IPS-15b (cell line): ENCODE data around the gene CHST6.
"Not testable (repeated sequence)": the region's sequence is repeated elsewhere in the genome, so short reads cannot be mapped to it uniquely, and the experiment has no call there.

ENCODE experiments used
- H3K27me3 ChIP-seq: one replicate; pipeline ENCODE4 v1.6.1; 2013; ENCODE audit warnings: low read length; ENCODE audit not compliant: control insufficient read depth, insufficient read depth
- H3K36me3 ChIP-seq: one replicate; pipeline ENCODE4 v1.6.1; 2013; ENCODE audit warnings: low read length; ENCODE audit not compliant: control insufficient read depth, insufficient read depth
- H3K4me1 ChIP-seq: one replicate; pipeline ENCODE4 v1.6.1; 2013; ENCODE audit warnings: mild to moderate bottlenecking, low read length; ENCODE audit not compliant: control insufficient read depth, insufficient read depth
- H3K4me3 ChIP-seq: one replicate; pipeline ENCODE4 v1.5.1; 2013; ENCODE audit warnings: low read depth, low read length
- H3K9ac ChIP-seq: one replicate; pipeline ENCODE4 v1.6.1; 2013; ENCODE audit warnings: low read depth, mild to moderate bottlenecking, low read length
- H3K9me3 ChIP-seq: one replicate; pipeline ENCODE4 v1.6.1; 2013; ENCODE audit warnings: mild to moderate bottlenecking, low read length; ENCODE audit not compliant: control insufficient read depth, insufficient read depth

CHST6 gene

GRCh38 chr16:75529056-75529905, 34.0 kb upstream of the CHST6 start:
- Histone ChIP-seq H3K4me3 (no peak overlapping the region), H3K9me3 (no peaks in the 10 kb centered on the region), H3K27me3 (no peaks in the 10 kb centered on the region), H3K4me1 (no peaks in the 10 kb centered on the region), H3K36me3 (no peaks in the 10 kb centered on the region), H3K9ac (no peak overlapping the region)

GRCh38 chr16:75527825-75528299, 32.6 kb upstream of the CHST6 start:
- Histone ChIP-seq H3K27me3 (no peaks in the 10 kb centered on the region), H3K36me3 (no peaks in the 10 kb centered on the region), H3K9ac (no peak overlapping the region), H3K9me3 (no peaks in the 10 kb centered on the region), H3K4me3 (no peak overlapping the region), H3K4me1 (no peaks in the 10 kb centered on the region)

DNA sequence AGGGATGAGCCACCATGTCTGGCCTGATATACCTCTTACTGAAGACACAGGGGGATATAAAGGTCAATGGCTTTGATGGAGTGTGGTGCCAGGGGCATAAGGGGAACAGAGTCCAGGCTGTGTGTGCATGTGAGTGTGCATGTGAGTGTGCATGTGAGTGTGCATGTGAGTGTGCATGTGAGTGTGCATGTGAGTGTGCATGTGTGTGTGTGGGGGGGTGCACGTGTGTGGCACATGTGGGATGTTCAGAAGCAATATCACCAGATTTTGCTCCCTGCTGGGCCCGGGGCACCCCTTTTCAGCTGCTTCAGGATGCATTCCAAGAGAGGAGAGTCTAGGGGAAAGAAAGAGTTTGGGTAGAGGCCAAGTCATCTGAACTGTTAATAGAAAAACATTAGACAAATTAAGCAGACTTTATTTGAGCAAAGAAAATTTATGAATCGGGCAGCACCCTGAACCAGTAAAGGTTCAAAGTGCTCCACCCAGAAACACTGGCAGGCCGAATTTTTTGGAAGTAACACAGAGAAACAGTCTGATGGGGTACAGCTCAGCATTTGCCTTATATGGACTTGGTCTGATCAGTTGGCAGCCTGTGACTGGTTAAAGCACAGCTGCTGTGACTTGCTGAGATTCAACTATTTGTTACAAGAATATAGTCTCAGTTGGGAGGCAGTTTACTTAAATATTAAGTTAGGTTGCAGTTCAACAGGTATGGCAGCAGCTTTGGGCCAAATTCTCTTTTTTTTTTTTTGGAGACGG, 31.0 kb upstream of the CHST6 start:
- Histone ChIP-seq H3K4me1 (no peaks in the 10 kb centered on the region), H3K27me3 (no peaks in the 10 kb centered on the region), H3K9ac (no peak overlapping the region), H3K36me3 (no peaks in the 10 kb centered on the region), H3K9me3 (no peaks in the 10 kb centered on the region), H3K4me3 (no peak overlapping the region)

DNA sequence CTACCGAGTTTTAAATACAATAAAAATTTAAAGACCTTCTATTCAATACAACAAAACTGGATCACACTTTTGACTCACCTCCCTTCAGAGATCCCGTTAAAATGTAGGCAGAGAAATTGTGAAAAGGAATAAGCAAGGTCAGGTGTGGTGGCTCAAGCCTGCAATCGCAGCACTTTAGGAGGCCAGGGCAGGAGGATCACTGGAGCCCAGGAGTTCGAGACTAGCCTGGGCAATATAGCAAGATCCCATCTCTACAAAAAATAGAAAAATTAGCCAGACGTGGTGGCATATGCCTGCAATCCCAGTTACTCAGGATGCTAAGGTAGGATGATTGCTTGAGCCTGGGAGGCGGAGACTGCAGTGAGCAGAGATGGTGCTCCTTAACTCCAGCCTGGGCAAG, 23.9 kb upstream of the CHST6 start:
- Histone ChIP-seq H3K4me3 (no peak overlapping the region), H3K27me3 (no peaks in the 10 kb centered on the region), H3K4me1 (peaks cover 3% of the 10 kb centered on the region), H3K9ac (no peak overlapping the region), H3K9me3 (no peaks in the 10 kb centered on the region), H3K36me3 (no peaks in the 10 kb centered on the region)

GRCh38 chr16:75516189-75516966, 21.1 kb upstream of the CHST6 start:
- H3K4me1 ChIP-seq, H3K36me3 ChIP-seq, H3K27me3 ChIP-seq, H3K9me3 ChIP-seq: not testable (repeated sequence)
- Histone ChIP-seq H3K9ac (peak overlapping the region; percentile 79), H3K4me3 (peak overlapping the region; percentile 71)

- H3K27me3 ChIP-seq: no peaks in the 10 kb centered on the region
- no peaks in the 10 kb centered on the region for H3K36me3 ChIP-seq
- H3K9ac ChIP-seq: no peak overlapping the region
- H3K9me3 ChIP-seq: no peaks in the 10 kb centered on the region
- H3K4me1 ChIP-seq: peaks cover 3% of the 10 kb centered on the region
- H3K4me3 ChIP-seq: no peak overlapping the region
Observed at GRCh38 chr16:75514296-75514695, 19.1 kb upstream of the CHST6 start.

- Histone ChIP-seq H3K9ac (no peak overlapping the region), H3K36me3 (no peaks in the 10 kb centered on the region), H3K4me3 (no peak overlapping the region), H3K27me3 (peaks cover 2% of the 10 kb centered on the region), H3K9me3 (no peaks in the 10 kb centered on the region), H3K4me1 (no peaks in the 10 kb centered on the region)
Observed at GRCh38 chr16:75506574-75506973, 11.3 kb upstream of the CHST6 start.

DNA sequence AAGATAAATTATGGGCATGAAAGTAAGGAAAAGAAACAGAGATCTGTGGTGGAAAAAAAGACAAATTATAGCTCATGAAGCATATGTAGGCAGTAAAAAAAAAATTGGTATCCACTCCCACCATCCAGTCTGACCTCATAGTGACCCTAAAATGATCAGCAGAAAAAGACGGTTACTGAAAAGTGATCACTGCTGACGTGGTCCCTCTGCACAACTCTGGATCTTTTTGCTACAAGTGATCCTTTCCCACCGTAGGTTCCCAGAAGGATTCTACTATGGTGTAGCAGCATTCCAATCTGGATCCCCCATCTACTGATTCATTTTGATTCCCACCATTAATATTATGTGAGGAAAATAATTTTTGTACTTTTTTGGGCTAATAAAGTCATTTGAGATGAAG, 10.9 kb upstream of the CHST6 start:
- H3K4me3 ChIP-seq: no peak overlapping the region
- H3K9me3 ChIP-seq: no peaks in the 10 kb centered on the region
- peaks cover 2% of the 10 kb centered on the region for H3K27me3 ChIP-seq
- H3K4me1 ChIP-seq: no peaks in the 10 kb centered on the region
- no peaks in the 10 kb centered on the region for H3K36me3 ChIP-seq
- H3K9ac ChIP-seq: no peak overlapping the region

DNA sequence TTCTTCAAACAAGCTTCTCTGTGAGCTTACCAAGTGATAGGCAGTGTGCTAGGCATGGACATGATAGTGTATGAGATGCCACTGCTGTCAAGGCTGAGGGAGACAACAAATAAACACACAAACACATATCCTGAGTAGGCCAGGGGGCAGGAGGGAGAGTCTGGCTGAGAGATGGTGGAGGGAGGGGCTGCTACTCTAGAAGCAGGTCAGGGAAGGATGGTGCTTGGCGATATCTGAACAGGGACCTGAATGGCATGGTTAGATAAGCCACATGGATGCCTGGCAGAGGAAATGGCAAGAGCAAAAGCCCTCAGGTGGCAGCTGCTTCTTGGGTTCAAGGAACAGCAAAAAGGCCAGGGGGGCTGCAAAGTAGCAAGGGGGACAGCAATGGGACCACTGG, 8.6 kb upstream of the CHST6 start:
- H3K4me3 ChIP-seq: no peak overlapping the region

GRCh38 chr16:75502916-75503605, 7.8 kb upstream of the CHST6 start:
- H3K9ac ChIP-seq: no peak overlapping the region
- H3K4me1 ChIP-seq: no peaks in the 10 kb centered on the region
- no peaks in the 10 kb centered on the region for H3K36me3 ChIP-seq
- H3K9me3 ChIP-seq: no peaks in the 10 kb centered on the region
- peaks cover 2% of the 10 kb centered on the region for H3K27me3 ChIP-seq
- no peak overlapping the region for H3K4me3 ChIP-seq

More for the DNA sequence above, 8.6 kb upstream of the CHST6 start:
- Histone ChIP-seq H3K27me3 (peaks cover 2% of the 10 kb centered on the region), H3K9ac (no peak overlapping the region), H3K9me3 (no peaks in the 10 kb centered on the region), H3K36me3 (no peaks in the 10 kb centered on the region), H3K4me1 (no peaks in the 10 kb centered on the region)

GRCh38 chr16:75501820-75502219, 6.6 kb upstream of the CHST6 start:
- H3K9ac ChIP-seq, H3K9me3 ChIP-seq, H3K36me3 ChIP-seq, H3K4me1 ChIP-seq, H3K4me3 ChIP-seq, H3K27me3 ChIP-seq: not testable (repeated sequence)
